ENCODE data around the gene CELA2B.
"Not testable (repeated sequence)": the region's sequence is repeated elsewhere in the genome, so short reads cannot be mapped to it uniquely, and the experiment has no call there.

Gene CELA2B

DNA sequence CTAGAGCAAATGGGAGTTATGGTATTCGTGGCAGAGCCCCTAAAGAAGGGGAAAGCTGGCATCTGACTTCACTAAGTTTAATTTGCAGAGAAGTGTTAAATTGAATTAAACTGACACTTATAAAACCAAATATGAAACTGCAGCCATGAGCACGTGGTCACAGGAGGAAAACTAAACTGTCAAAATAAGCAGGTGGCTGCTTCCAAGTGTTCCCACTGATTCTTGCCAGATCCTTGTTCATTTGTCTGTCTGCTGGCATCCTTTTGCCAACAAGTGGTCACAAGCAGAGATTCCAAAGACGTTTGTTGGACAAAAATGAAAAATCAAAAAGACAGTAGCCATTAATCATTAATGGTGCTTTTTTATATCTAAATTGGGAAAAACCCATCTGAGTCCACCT lies 6.5 kb upstream of the CELA2B start:
- DNase-seq (ENCODE audit: low read depth) = no peak

DNA sequence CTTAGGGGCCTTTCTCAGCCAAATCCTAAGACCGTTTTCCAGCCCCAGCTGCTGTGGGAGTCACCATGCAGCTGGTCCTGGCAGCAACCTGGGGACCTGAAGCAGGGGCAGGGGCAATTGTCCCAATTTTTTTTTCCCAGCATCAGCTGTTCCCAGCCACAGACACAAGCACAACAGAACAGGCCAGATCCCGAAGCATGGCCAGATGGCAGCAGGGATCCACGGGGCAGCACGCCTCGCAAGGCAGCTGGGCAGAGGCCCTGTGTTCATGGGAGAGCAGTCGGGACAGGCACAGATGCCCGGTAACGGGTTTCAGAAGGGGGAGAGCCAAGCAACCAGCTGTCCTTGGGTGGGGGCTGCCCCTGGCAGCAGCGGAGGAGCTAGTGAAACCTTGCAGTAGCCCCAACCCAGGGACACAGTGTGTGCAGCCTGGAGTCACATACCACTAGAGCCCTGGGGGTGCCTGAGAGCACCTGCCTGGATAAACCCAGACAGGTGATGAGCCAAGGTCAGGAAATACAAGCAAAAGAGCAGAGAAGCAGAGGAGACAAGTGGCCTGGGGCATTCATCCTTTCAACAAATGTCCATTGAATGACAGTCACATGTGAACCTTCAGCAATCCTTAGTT lies 6.0 kb upstream of the CELA2B start:
- DNase-seq (ENCODE audit: low read depth) = not testable (repeated sequence)

- not testable (repeated sequence) for DNase-seq (ENCODE audit: low read depth)
Measured at GRCh38 chr1:15471067-15471466, 4.8 kb upstream of the CELA2B start.

GRCh38 chr1:15471723-15472122 lies 4.2 kb upstream of the CELA2B start:
- not testable (repeated sequence) for DNase-seq (ENCODE audit: low read depth)

- no peak for DNase-seq (ENCODE audit: low read depth)
Measured at GRCh38 chr1:15472587-15472986, 3.3 kb upstream of the CELA2B start.

- no peak for DNase-seq (ENCODE audit: low read depth)
Measured at GRCh38 chr1:15476927-15477326, 1.0 kb downstream of the CELA2B start.

GRCh38 chr1:15477646-15478212 lies 1.8 kb downstream of the CELA2B start:
- DNase-seq (ENCODE audit: low read depth) = no peak

- no peak for DNase-seq (ENCODE audit: low read depth)
Measured at GRCh38 chr1:15479654-15480347, 3.9 kb downstream of the CELA2B start.

- not testable (repeated sequence) for DNase-seq (ENCODE audit: low read depth)
Measured at GRCh38 chr1:15482455-15482854, 6.6 kb downstream of the CELA2B start.

DNA sequence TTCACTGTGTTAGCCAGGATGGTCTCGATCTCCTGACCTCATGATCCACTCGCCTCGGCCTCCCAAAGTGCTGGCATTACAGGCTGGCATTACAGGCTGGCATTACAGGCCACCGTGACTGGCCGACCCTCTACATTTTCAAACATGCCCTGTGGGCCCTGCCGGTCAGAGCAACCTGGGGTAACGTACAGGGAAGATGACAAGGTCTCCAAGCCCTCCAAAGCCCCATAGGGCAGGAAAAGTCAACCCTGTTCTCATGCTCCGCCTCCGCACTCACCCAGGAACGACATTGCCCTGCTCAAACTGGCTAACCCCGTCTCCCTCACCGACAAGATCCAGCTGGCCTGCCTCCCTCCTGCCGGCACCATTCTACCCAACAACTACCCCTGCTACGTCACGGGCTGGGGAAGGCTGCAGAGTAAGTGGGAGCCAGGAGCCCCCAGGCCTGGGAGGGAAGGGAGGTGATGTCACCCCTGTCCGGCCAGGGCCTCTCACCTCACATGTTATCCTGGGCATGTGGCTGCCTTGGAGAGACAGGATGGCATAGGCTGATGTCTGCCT lies 7.2 kb downstream of the CELA2B start:
- DNase-seq (ENCODE audit: low read depth) = not testable (repeated sequence)

- no peak for DNase-seq (ENCODE audit: low read depth)
Measured at GRCh38 chr1:15483971-15484370, 8.1 kb downstream of the CELA2B start.

DNA sequence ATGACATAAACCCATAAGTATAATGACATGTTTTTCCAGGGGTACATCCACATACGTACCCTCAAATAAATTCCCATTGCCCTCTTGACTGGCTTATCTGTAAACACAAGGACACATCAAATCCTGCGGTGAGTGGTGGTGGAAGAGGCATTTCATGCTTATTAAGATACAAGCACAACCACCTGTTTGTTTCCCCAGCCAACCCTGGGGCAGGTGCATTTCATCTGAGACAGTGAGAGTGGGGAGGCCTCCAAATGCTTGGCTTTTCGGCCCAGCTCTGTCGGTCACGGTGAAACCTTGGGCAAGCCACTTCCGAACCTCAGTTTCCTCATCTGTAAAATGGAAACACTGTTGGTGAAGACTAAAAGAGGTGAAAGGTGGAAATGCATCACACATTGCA lies 8.5 kb downstream of the CELA2B start:
- not testable (repeated sequence) for DNase-seq (ENCODE audit: low read depth)

DNA sequence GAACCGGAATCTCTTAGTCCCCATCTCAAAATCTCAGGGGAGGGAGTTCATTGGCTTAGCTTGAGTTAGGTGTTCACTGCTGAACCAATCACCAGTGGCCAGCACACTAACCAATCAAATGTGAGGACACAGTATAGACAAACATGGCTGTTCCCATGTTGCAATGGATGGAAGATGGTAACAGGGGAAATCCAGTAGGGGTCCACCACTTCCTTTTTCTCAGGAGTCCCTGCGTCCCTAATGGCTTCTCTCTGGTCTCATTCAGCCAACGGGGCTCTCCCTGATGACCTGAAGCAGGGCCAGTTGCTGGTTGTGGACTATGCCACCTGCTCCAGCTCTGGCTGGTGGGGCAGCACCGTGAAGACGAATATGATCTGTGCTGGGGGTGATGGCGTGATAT lies 9.7 kb downstream of the CELA2B start:
- DNase-seq (ENCODE audit: low read depth) = no peak

DNA sequence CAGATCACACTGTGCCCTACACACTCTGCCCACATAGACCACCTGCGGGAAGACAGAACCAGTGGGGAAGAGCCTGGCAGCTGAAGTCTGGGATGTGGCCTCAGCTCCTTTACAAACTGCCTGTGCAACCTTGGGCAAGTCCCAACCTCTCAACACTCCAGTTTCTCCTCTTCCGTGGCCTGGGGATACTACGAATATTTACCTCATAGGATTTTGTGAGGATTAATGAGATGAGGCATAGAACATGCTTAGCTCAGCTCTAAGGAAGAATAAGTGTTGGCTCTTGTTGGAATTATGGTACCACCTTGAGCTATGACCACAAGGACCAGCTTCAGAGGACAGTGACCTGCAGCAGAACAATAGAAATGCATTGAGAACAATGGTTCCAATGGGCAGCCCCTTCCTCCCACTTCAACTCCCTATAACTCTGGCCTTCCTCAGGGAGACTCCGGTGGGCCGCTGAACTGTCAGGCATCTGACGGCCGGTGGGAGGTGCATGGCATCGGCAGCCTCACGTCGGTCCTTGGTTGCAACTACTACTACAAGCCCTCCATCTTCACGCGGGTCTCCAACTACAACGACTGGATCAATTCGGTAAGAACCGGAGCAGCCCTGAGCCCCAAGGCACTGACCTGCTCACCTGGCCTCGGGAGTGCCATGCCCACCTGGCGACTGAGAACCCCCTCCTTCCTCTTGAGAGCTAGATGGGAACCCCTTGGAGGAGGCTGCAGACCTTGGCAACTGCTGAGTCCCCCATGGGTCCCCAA lies 11.1 kb downstream of the CELA2B start:
- DNase-seq (ENCODE audit: low read depth) = not testable (repeated sequence)

DNA sequence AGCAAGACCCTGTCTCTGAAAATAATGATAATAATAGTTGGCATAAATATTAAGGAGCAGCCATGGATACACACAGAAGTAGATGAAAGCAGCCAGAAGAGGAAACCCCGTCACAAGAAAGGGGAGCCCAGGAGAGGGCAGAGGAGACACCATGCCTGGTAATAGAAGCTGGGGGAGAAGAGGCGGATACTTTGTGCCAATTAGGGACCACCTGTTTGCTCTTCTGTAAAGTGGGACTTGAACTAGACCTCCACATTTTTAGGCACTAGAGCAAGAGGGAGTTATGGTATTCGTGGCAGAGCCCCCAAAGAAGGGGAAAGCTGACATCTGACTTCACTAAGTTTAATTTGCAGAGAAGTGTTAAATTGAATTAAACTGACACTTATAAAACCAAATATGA lies 12.5 kb downstream of the CELA2B start:
- DNase-seq (ENCODE audit: low read depth) = no peak

DNA sequence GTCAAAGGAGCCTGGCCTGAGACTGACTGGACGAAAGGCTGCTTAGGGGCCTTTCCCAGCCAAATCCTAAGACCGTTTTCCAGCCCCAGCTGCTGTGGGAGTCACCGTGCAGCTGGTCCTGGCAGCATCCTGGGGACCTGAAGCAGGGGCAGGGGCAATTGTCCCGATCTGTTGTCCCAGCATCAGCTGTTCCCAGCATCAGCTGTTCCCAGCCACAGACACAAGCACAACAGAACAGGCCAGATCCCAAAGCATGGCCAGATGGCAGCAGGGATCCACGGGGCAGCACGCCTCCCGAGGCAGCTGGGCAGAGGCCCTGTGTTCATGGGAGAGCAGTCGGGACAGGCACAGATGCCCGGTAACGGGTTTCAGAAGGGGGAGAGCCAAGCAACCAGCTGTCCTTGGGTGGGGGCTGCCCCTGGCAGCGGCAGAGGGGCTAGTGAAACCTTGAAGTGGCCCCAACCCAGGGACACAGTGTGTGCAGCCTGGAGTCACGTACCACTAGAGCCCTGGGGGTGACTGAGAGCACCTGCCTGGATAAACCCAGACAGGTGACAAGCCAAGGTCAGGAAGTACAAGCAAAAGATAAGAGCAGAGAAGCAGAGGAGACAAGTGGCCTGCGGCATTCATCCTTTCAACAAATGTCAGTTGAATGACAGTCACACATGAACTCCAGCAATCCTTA lies 13.3 kb downstream of the CELA2B start:
- no peak for DNase-seq (ENCODE audit: low read depth)

DNA sequence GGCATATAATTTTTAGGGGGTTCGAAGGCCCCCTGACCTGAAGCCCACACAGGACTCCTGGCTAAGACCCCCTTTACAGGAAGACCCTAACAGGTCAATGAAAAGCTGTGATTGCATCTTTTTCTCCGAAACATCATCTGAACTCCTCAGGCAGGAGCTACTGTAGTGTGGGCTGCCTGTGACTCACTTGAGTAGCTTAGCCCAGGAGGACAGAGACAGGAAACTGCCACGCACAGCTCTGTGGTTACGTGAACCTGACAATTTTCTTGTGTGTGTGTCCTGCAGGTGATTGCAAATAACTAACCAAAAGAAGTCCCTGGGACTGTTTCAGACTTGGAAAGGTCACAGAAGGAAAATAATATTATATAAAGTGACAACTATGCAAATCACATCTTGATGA lies 15.1 kb downstream of the CELA2B start:
- DNase-seq (ENCODE audit: low read depth) = not testable (repeated sequence)

DNA sequence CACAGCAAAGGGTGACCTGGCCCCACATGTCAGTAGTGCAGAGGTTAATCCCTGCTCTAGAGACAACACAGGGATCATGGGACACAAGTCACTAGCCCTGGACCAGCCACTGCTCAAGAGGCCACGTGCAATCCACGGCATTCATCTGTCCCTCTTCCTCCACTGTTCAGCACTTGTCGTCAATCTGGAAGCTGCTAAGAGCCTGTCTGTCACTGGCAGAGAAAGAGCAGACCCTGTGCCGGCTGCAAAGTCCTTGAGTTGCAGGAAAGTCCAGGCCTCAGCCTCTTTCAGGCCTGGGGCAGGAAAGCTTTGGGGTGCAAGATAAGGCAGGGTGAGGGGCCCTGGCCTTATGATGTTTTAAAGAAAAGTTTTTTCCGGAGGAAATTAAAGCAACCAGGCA lies 16.7 kb downstream of the CELA2B start:
- DNase-seq (ENCODE audit: low read depth) = no peak

DNA sequence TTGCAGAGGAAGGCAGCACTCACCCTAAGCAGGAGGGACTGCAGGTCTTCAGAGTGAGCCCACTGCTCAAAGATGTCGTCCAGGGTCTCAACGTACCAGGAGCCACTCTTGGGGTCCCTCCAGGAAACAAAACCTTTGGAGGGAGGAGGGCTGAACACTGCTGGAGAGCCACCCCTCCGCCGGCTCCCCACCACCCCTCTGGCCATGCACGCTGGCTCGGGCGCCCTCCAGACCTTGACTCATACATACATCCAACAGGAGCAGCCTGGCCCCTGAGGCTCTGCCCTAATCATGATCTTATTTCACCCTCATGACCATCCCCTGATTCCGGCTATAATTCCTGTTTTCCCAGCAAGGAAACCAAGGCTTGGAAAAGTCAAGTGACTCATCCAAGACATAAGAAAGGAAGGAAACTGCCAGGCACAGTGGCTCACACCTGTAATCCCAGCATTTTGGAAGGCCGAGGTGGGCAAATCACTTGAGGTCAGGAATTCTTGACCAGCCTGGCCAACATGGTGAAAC lies 18.0 kb downstream of the CELA2B start:
- DNase-seq (ENCODE audit: low read depth) = no peak

GRCh38 chr1:15500184-15501178 lies 24.6 kb downstream of the CELA2B start:
- DNase-seq (ENCODE audit: low read depth) = no peak
